ENCODE results near the gene CHI3L1. TPM values are rescaled to one million over a fixed set of nuclear protein-coding genes. Genes with fewer than 3 reads are reported as not detected.

Gene CHI3L1
- total RNA-seq, 1 experiment from 2014 or later, result 0.08 TPM

DNA sequence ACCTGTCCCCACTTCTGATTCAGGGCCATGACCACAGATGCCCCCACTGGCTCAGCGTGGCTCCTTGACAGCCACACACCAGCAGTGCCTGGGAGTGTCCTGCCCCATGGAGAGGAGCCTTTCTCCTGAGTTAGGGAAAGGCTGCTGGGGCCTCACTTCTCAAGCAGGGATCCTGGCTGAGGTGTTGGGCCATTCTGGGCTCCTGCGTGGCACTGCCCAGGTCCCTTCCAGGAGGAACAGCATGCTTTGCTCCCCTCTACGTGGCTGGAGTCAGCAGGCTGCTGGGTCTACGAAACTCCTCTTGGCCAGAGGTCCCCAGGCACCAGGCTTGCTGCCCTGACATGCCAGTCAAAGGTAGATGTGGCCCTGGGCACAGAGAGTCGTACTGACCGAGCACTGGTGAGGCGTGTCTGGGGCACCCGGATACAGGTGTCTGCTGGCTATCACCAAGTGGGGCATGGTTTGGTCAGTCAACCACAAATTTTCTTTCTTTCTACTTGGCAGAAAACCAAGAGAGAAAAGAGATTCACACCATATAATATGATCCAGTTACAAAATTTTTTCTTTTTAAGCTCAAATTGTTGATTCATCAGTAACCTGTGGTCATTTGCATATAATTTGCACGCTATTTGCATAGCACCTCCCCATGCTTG, 54.8 kb downstream of the CHI3L1 start:
- no peak for DNase-seq (ENCODE audit: low read depth, low spot score)
- in situ Hi-C loops (cut with HindIII; ENCODE audit: low pct_unique_long_range_greater_than_20kb, low sequenced_read_pairs), result no loop called here

DNA sequence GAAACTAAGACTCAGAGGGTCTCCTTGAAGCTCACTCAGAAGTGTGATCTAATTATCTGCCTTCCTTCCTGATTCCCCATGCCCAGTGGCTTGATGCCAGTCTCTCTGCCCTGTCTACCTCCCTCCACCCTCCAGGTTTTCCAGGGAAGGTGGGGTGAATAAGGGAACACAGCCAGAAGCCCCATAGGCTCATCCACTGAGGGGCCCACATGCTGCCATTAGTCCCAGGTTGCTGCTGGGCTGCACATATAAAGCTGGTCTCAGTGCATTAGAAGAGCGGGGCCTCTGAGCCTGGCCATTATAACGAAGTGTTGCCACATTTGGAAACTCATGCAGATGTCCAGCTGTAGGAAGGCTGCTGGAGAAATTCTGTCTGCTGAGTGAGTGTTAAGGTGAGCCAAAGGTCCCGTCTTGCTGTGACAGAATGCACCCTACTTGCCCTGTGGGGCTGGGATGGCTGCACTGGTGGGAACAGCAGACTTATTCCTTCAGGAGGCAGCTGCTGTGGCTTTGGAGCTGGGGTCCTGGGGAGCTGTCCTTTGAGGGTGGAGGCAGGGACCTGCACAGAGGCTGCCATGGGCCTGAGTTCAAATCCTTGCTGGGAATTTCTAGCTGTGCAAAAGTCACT, 56.0 kb downstream of the CHI3L1 start:
- in situ Hi-C loops (cut with HindIII; ENCODE audit: low pct_unique_long_range_greater_than_20kb, low sequenced_read_pairs), result no loop called here

DNA sequence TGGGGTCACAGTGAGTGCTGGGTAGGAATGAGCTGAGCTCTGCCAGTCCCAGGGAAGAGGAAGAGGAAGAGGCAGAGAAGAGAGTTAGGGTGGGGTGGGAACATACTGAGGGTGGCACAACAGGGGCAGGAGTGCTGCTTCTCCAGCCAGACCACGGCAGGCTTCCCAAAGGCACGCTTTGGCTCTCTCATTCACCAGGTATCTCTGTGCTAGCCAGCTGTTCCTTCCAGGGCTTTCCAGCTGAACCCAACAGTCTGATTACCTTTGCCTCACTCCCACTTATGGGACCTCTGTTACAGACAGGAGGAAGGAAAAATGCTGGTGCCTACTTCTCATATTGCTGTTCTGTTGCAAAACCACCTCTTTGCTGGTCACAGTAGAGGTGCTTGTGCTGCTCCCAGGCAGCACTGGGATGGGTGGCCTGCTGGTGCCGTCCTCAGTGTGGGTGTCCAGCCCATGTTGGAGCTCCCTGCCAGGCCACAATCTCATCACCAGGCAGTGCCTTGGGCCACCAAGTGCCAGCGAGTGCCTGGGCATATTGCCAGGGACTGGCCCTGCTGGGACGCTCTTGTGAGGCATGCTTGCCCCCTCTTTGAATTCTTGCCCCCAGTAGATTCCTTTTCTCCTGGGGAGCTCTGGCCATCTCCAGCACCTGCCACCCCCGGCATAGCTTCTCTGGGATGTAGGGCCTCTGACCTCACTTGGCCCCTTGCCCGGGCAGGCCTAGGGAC, 56.8 kb downstream of the CHI3L1 start:
- in situ Hi-C loops (cut with HindIII; ENCODE audit: low pct_unique_long_range_greater_than_20kb, low sequenced_read_pairs), result no loop called here
- DNase-seq (ENCODE audit: low read depth, low spot score), result no peak

More for the DNA sequence above, 56.0 kb downstream of the CHI3L1 start:
- DNase-seq (ENCODE audit: low read depth, low spot score), result no peak

Other genes starting within 250 kb of the CHI3L1 start
- 251 and 265 TPM in 2 replicates for gene ADIPOR1, start 228.4 kb downstream of the CHI3L1 start, total RNA-seq (2014; rRNA removed; shearing (Covaris generic))
- gene CYB5R1, start 219.4 kb downstream of the CHI3L1 start, total RNA-seq (2014; rRNA removed; shearing (Covaris generic)), result 72.6 and 75.5 TPM in 2 replicates
- gene TMEM183A, start 179.3 kb downstream of the CHI3L1 start, total RNA-seq (2014; rRNA removed; shearing (Covaris generic)), result 64.8 and 78.1 TPM in 2 replicates
- 4.5 and 4.8 TPM in 2 replicates for gene PPFIA4, start 160.2 kb downstream of the CHI3L1 start, total RNA-seq (2014; rRNA removed; shearing (Covaris generic))
- gene MYOG, start 100.7 kb downstream of the CHI3L1 start, total RNA-seq (2014; rRNA removed; shearing (Covaris generic)), result not detected in 2 replicates
- gene ADORA1, start 59.0 kb downstream of the CHI3L1 start, total RNA-seq (2014; rRNA removed; shearing (Covaris generic)), result 0.92 TPM in 1 of 2 replicates, not detected in the other
- not detected in 2 replicates for gene MYBPH, start 10.9 kb downstream of the CHI3L1 start, total RNA-seq (2014; rRNA removed; shearing (Covaris generic))
- gene CHIT1, start 43.0 kb upstream of the CHI3L1 start, total RNA-seq (2014; rRNA removed; shearing (Covaris generic)), result not detected in 2 replicates
- 4.7 and 4.8 TPM in 2 replicates for gene BTG2, start 118.8 kb upstream of the CHI3L1 start, total RNA-seq (2014; rRNA removed; shearing (Covaris generic))
- gene FMOD, start 164.4 kb upstream of the CHI3L1 start, total RNA-seq (2014; rRNA removed; shearing (Covaris generic)), result 0.16 TPM in 2 replicates

All from SK-MEL-5 (cell line).